GM23338 (cell line): ENCODE measurements around the gene ZBTB9. TPM values are rescaled to one million over a fixed set of nuclear protein-coding genes. Genes with fewer than 3 reads are reported as not detected.
A peak's percentile ranks its signal among the peaks of the same experiment; 100 is the strongest.

Experiments
- ATAC-seq: fragments of 200-7000 bp; cut with Tn5 transposase; 3 replicates; pipeline ENCODE4 v1.9.1; 2020
- DNase-seq: peaks from one replicate; pipeline ENCODE4 v3.0.0-alpha.2; 2015; ENCODE audit warnings: low spot score
- H2AFZ ChIP-seq: fragments of 200-600 bp; sonication (generic); 2 replicates; pipeline ENCODE4 v1.8.0; 2016; ENCODE audit warnings: antibody characterized with exemption, mild to moderate bottlenecking, moderate library complexity
- H3F3A ChIP-seq: fragments of 200-600 bp; sonication (generic); replicated peaks from 2 replicates; pipeline ENCODE4 v1.8.0; 2017; ENCODE audit warnings: antibody characterized with exemption, mixed run types, low read depth
- H3K27ac ChIP-seq: fragments of 200-600 bp; sonication (generic); 2 replicates; pipeline ENCODE4 v1.6.1; 2016; ENCODE audit warnings: low read depth
- H3K27me3 ChIP-seq: fragments of 200-600 bp; sonication (generic); 2 replicates; pipeline ENCODE4 v1.8.0; 2016; ENCODE audit warnings: mild to moderate bottlenecking, mixed run types, moderate library complexity; ENCODE audit not compliant: insufficient read depth
- H3K36me3 ChIP-seq: fragments of 200-600 bp; sonication (generic); 2 replicates; pipeline ENCODE4 v1.8.0; 2016; ENCODE audit warnings: mild to moderate bottlenecking; ENCODE audit not compliant: insufficient read depth
- H3K4me1 ChIP-seq: fragments of 200-600 bp; sonication (generic); 2 replicates; pipeline ENCODE4 v1.8.0; 2016; ENCODE audit warnings: mild to moderate bottlenecking, moderate library complexity; ENCODE audit not compliant: insufficient read depth
- H3K4me2 ChIP-seq: fragments of 200-600 bp; sonication (generic); 2 replicates; pipeline ENCODE4 v1.7.1; 2017; ENCODE audit warnings: mixed run types
- H3K4me3 ChIP-seq: fragments of 200-600 bp; sonication (generic); 2 replicates; pipeline ENCODE4 v1.6.1; 2016; ENCODE audit warnings: mixed run types
- H3K79me2 ChIP-seq: fragments of 200-600 bp; sonication (generic); replicated peaks from 2 replicates; pipeline ENCODE4 v1.8.0; 2017; ENCODE audit warnings: mild to moderate bottlenecking; ENCODE audit not compliant: insufficient read depth
- H3K9me2 ChIP-seq: fragments of 200-600 bp; sonication (generic); 2 replicates; pipeline ENCODE4 v1.8.0; 2017; ENCODE audit not compliant: insufficient read depth
- H4K20me1 ChIP-seq: fragments of 200-600 bp; sonication (generic); replicated peaks from 2 replicates; pipeline ENCODE4 v1.8.0; 2017; ENCODE audit warnings: mild to moderate bottlenecking; ENCODE audit not compliant: insufficient read depth
- H3K27ac Mint-ChIP-seq: 2 replicates; pipeline ENCODE4 v1.8.0; 2020; ENCODE audit warnings: inconsistent platforms, mild to moderate bottlenecking, moderate library complexity, mixed read lengths
- H3K27me3 Mint-ChIP-seq: 3 replicates; pipeline ENCODE4 v1.8.0; 2022; ENCODE audit warnings: low read depth, mild to moderate bottlenecking, moderate library complexity, mixed read lengths, inconsistent platforms; ENCODE audit not compliant: insufficient read depth, poor library complexity
- H3K36me3 Mint-ChIP-seq: 3 replicates; pipeline ENCODE4 v1.8.0; 2021; ENCODE audit warnings: low read depth, mild to moderate bottlenecking, inconsistent platforms, moderate library complexity, mixed read lengths
- H3K4me1 Mint-ChIP-seq: 3 replicates; pipeline ENCODE4 v1.8.0; 2020; ENCODE audit warnings: mild to moderate bottlenecking, inconsistent platforms, mixed read lengths
- H3K4me3 Mint-ChIP-seq: 3 replicates; pipeline ENCODE4 v1.8.0; 2021; ENCODE audit warnings: moderate library complexity, mild to moderate bottlenecking, inconsistent platforms, mixed read lengths
- H3K9me3 Mint-ChIP-seq: 3 replicates; pipeline ENCODE4 v1.8.0; 2020; ENCODE audit warnings: moderate library complexity, mild to moderate bottlenecking, inconsistent platforms, mixed read lengths
- CREB1 ChIP-seq: fragments of 250-450 bp; sonication (Bioruptor Pico); IDR thresholded peaks from 2 replicates; pipeline ENCODE4 v1.5.0; 2020; ENCODE audit warnings: low read depth, mild to moderate bottlenecking, moderate library complexity
- EZH2 ChIP-seq: fragments of 200-600 bp; sonication (generic); IDR thresholded peaks from one replicate; pipeline ENCODE4 v1.8.0; 2017; ENCODE audit warnings: antibody characterized with exemption, mild to moderate bottlenecking, low read depth; ENCODE audit not compliant: unreplicated experiment
- EZH2phosphoT487 ChIP-seq: fragments of 200-600 bp; sonication (generic); IDR thresholded peaks from one replicate; pipeline ENCODE4 v1.8.1; 2018; ENCODE audit warnings: antibody characterized with exemption; ENCODE audit not compliant: unreplicated experiment
- NANOG ChIP-seq: IDR thresholded peaks from 2 replicates; pipeline ENCODE4 v1.6.1; 2016; ENCODE audit warnings: antibody characterized with exemption, borderline replicate concordance
- POLR2AphosphoS5 ChIP-seq: IDR thresholded peaks from 2 replicates; pipeline ENCODE4 v1.6.1; 2016; ENCODE audit warnings: antibody characterized with exemption, low read depth
- STAT1 ChIP-seq: IDR thresholded peaks from one replicate; pipeline ENCODE4 v1.6.1; 2016; ENCODE audit warnings: antibody characterized with exemption; ENCODE audit not compliant: unreplicated experiment
- ZNF114 ChIP-seq: fragments of 250-450 bp; sonication (Bioruptor Pico); IDR thresholded peaks from 2 replicates; pipeline ENCODE4 v1.5.0; 2020; ENCODE audit warnings: mild to moderate bottlenecking, moderate library complexity
- polyA plus RNA-seq: library from polyadenylated mRNA; unstranded; fragments of >200 nt; fragmentation: Nextera tagmentation; extraction: Ambion mirVana; gene quantifications from 2 replicates; pipeline ENCODE4 v1.2.1, GENCODE V29; 2016
- total RNA-seq: library from RNA; depleted of rRNA; stranded (reverse); fragments of >200 nt; shearing (Covaris generic); gene quantifications from 2 replicates; pipeline ENCODE4 v1.2.3, GENCODE V29; 2014
- TF ChIP-seq, protein P1 (sequence below): fragments of 250-450 bp; sonication (Bioruptor Pico); IDR thresholded peaks from 2 replicates; pipeline ENCODE4 v1.5.0; 2020; ENCODE audit warnings: mild to moderate bottlenecking, moderate library complexity
- TF ChIP-seq, protein P2 (sequence below), 2 experiments: fragments of 200-600 bp in 1 of 2; sonication (generic) in 1 of 2; conservative IDR thresholded peaks; 2 replicates each; pipeline versions ENCODE4 v1.5.1 to v1.6.1; 2016 to 2017; ENCODE audit warnings: antibody characterized with exemption in 2 of 2, low read depth in 2 of 2, mild to moderate bottlenecking in 2 of 2, moderate library complexity in 1 of 2

ZBTB9 gene
- total and polyA plus RNA-seq, 2 experiments from 2014 or later: 13.5 to 17.9 TPM

- Histone ChIP-seq H3K79me2 (peaks cover 58% of the 10 kb centered on the region), H3K4me1 (peaks cover 45% of the 10 kb centered on the region), H3K27ac (peak within 1 kb of the TSS; percentile 98), H4K20me1 (peaks cover 20% of the 10 kb centered on the region), H3F3A (peaks cover 16% of the 10 kb centered on the region), H3K4me3 (peak within 1 kb of the TSS; percentile 98), H3K27me3 (no peaks in the 10 kb centered on the region), H3K4me2 (peak within 1 kb of the TSS; percentile 87), H3K36me3 (peaks cover 9% of the 10 kb centered on the region; the same call in 1 of the 2 replicates), H3K9me2 (no peaks in the 10 kb centered on the region), H2AFZ (no peak within 1 kb of the TSS)
- H3K4me1 Mint-ChIP-seq: peaks cover 76% of the 10 kb centered on the region
- peak within 1 kb of the TSS; percentile 98 for H3K27ac Mint-ChIP-seq
- H3K9me3 Mint-ChIP-seq: no peaks in the 10 kb centered on the region
- H3K36me3 Mint-ChIP-seq: peaks cover 52% of the 10 kb centered on the region
- peak; percentile 13 for ATAC-seq
- H3K4me3 Mint-ChIP-seq: peak within 1 kb of the TSS; percentile 99
- peak; percentile 76 for DNase-seq
- H3K27me3 Mint-ChIP-seq: peaks cover 27% of the 10 kb centered on the region
- TF ChIP-seq EZH2phosphoT487: no peak
- peak; percentile 34; the same call in 1 of the 2 replicates for TF ChIP-seq POLR2AphosphoS5
- 0 out of 2 replicates have a peak, but pooled peaks have one; percentile 7 for TF ChIP-seq CREB1 (CRISPR knock-in tag)
These were observed 34.5 kb upstream of the ZBTB9 start, which contains the start of gene SYNGAP1 for GRCh38 chr6:33419580-33420490. SYNGAP1 (plus strand) TSS chr6:33420065; CDS start chr6:33420265, 200 bp downstream.

DNA sequence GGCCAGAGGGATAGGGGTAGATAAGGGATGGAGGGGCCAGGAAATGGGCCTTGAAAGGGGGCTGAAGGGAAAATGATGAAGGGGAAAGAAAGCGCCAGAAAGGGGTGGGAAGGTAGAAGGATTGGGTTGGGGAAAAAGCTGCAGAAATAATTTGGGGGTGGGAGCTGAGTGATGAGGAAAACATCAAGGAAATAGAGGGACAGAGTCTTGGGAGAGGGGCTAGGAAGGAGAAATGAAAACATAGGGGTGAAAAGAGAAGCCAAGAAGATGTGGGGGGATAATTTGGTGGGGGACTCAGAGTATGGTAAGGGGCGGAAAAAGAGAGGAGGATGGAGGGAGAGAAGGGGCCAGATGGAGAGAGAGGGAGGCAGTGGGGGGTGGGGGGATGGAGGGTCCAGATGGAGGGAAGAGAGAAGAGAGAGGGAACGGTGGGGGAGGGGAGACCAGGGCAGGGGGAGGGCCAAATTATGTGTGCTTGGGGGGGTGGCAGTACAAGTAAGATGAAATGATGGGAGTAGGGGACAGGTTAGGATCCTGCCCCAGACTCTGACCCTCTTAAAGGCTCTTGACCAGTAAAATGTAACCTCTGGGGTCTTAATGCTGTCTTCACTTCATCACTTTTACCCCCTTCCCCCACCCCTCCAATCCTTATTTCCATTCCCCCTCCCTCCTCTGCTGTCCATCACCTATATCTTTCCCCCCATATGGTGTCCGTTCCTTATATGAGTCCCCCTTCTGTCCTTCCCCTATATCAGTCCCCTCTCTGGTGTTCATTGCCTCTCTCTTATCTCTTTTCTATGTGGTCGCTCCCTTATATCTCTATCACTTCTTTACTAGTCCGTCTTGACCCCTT lies 33.7 kb upstream of the ZBTB9 start:
- Histone ChIP-seq H4K20me1 (peaks cover 13% of the 10 kb centered on the region), H3K4me1 (peaks cover 37% of the 10 kb centered on the region), H3K36me3 (0 out of 2 replicates have a peak, but pooled peaks cover 2% of the 10 kb centered on the region), H2AFZ (no peak overlapping the region), H3K4me2 (peak overlapping the region; percentile 87), H3K79me2 (peaks cover 51% of the 10 kb centered on the region), H3K4me3 (peak overlapping the region; percentile 98), H3K9me2 (no peaks in the 10 kb centered on the region), H3F3A (peaks cover 16% of the 10 kb centered on the region), H3K27me3 (no peaks in the 10 kb centered on the region), H3K27ac (no peak overlapping the region)
- Mint-ChIP-seq H3K4me1 (peaks cover 72% of the 10 kb centered on the region), H3K36me3 (peaks cover 45% of the 10 kb centered on the region), H3K9me3 (no peaks in the 10 kb centered on the region), H3K27ac (peak overlapping the region; percentile 70), H3K27me3 (peaks cover 22% of the 10 kb centered on the region), H3K4me3 (peak overlapping the region; percentile 81)
- DNase-seq (peak; percentile 36), ATAC-seq (no peak)
- TF ChIP-seq, protein P1, sequence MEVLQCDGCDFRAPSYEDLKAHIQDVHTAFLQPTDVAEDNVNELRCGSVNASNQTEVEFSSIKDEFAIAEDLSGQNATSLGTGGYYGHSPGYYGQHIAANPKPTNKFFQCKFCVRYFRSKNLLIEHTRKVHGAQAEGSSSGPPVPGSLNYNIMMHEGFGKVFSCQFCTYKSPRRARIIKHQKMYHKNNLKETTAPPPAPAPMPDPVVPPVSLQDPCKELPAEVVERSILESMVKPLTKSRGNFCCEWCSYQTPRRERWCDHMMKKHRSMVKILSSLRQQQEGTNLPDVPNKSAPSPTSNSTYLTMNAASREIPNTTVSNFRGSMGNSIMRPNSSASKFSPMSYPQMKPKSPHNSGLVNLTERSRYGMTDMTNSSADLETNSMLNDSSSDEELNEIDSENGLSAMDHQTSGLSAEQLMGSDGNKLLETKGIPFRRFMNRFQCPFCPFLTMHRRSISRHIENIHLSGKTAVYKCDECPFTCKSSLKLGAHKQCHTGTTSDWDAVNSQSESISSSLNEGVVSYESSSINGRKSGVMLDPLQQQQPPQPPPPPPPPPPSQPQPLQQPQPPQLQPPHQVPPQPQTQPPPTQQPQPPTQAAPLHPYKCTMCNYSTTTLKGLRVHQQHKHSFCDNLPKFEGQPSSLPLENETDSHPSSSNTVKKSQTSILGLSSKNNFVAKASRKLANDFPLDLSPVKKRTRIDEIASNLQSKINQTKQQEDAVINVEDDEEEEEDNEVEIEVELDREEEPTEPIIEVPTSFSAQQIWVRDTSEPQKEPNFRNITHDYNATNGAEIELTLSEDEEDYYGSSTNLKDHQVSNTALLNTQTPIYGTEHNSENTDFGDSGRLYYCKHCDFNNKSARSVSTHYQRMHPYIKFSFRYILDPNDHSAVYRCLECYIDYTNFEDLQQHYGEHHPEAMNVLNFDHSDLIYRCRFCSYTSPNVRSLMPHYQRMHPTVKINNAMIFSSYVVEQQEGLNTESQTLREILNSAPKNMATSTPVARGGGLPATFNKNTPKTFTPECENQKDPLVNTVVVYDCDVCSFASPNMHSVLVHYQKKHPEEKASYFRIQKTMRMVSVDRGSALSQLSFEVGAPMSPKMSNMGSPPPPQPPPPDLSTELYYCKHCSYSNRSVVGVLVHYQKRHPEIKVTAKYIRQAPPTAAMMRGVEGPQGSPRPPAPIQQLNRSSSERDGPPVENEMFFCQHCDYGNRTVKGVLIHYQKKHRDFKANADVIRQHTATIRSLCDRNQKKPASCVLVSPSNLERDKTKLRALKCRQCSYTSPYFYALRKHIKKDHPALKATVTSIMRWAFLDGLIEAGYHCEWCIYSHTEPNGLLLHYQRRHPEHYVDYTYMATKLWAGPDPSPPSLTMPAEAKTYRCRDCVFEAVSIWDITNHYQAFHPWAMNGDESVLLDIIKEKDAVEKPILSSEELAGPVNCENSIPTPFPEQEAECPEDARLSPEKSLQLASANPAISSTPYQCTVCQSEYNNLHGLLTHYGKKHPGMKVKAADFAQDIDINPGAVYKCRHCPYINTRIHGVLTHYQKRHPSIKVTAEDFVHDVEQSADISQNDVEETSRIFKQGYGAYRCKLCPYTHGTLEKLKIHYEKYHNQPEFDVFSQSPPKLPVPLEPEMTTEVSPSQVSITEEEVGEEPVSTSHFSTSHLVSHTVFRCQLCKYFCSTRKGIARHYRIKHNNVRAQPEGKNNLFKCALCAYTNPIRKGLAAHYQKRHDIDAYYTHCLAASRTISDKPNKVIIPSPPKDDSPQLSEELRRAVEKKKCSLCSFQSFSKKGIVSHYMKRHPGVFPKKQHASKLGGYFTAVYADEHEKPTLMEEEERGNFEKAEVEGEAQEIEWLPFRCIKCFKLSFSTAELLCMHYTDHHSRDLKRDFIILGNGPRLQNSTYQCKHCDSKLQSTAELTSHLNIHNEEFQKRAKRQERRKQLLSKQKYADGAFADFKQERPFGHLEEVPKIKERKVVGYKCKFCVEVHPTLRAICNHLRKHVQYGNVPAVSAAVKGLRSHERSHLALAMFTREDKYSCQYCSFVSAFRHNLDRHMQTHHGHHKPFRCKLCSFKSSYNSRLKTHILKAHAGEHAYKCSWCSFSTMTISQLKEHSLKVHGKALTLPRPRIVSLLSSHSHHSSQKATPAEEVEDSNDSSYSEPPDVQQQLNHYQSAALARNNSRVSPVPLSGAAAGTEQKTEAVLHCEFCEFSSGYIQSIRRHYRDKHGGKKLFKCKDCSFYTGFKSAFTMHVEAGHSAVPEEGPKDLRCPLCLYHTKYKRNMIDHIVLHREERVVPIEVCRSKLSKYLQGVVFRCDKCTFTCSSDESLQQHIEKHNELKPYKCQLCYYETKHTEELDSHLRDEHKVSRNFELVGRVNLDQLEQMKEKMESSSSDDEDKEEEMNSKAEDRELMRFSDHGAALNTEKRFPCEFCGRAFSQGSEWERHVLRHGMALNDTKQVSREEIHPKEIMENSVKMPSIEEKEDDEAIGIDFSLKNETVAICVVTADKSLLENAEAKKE (CRISPR knock-in tag): no peak
- no peak for TF ChIP-seq NANOG
- TF ChIP-seq ZNF114 (CRISPR knock-in tag): no peak
- TF ChIP-seq, protein P2, sequence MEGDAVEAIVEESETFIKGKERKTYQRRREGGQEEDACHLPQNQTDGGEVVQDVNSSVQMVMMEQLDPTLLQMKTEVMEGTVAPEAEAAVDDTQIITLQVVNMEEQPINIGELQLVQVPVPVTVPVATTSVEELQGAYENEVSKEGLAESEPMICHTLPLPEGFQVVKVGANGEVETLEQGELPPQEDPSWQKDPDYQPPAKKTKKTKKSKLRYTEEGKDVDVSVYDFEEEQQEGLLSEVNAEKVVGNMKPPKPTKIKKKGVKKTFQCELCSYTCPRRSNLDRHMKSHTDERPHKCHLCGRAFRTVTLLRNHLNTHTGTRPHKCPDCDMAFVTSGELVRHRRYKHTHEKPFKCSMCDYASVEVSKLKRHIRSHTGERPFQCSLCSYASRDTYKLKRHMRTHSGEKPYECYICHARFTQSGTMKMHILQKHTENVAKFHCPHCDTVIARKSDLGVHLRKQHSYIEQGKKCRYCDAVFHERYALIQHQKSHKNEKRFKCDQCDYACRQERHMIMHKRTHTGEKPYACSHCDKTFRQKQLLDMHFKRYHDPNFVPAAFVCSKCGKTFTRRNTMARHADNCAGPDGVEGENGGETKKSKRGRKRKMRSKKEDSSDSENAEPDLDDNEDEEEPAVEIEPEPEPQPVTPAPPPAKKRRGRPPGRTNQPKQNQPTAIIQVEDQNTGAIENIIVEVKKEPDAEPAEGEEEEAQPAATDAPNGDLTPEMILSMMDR (conservative IDR thresholded peaks at IDR 0.05; ENCODE audit: low read depth in 2 of 2): no peak
- TF ChIP-seq EZH2phosphoT487: no peak
- no peak for TF ChIP-seq STAT1
- no peak for TF ChIP-seq CREB1 (CRISPR knock-in tag)
- no peak for TF ChIP-seq EZH2
